Right atrium auricular region (tissue), 2 donors: ENCODE measurements around the gene ZSCAN31. TPM values are rescaled to one million over a fixed set of nuclear protein-coding genes. Genes with fewer than 3 reads are reported as not detected.
A peak's percentile ranks its signal among the peaks of the same experiment; 100 is the strongest.

ENCODE experiments used
- DNase-seq: peaks from one replicate; pipeline ENCODE4 v3.0.0-alpha.2; 2019; ENCODE audit warnings: low spot score
- H3K27ac ChIP-seq, 2 donors: fragments of 200-600 bp; sonication (generic); 1 replicate in 1 of 2; 2 replicates in 1 of 2; pipeline ENCODE4 v1.5.1; 2016 to 2019
- H3K27me3 ChIP-seq, 2 donors: fragments of 200-600 bp; sonication (generic); one replicate each; pipeline versions ENCODE4 v1.5.1 to v1.6.0; 2017 to 2019
- H3K36me3 ChIP-seq: fragments of 200-600 bp; sonication (generic); one replicate; pipeline ENCODE4 v1.5.1; 2016
- H3K4me1 ChIP-seq, 2 donors: fragments of 200-600 bp; sonication (generic); one replicate each; pipeline versions ENCODE4 v1.5.1 to v1.6.0; 2017 to 2019
- H3K4me3 ChIP-seq, 2 donors: fragments of 200-600 bp; sonication (generic); 1 replicate in 1 of 2; 2 replicates in 1 of 2; pipeline ENCODE4 v1.5.1; 2017 to 2019; ENCODE audit warnings: mild to moderate bottlenecking in 1 of 2, moderate library complexity in 1 of 2
- H3K9me3 ChIP-seq, 2 donors: fragments of 200-600 bp; sonication (generic); one replicate each; pipeline ENCODE4 v1.5.1; 2019
- CTCF ChIP-seq, 2 donors: fragments of 200-600 bp; sonication (generic); IDR thresholded peaks; one replicate each; pipeline ENCODE4 v1.5.1; 2019; ENCODE audit warnings: antibody characterized with exemption in 2 of 2
- total RNA-seq, 2 donors: library from RNA; depleted of rRNA; stranded (reverse); fragments of >200 nt; gene quantifications; one replicate each; pipeline ENCODE4 v1.1.0, GENCODE V29; 2016

ZSCAN31 gene
- total RNA-seq, 2 donors from 2014 or later: 9.9 to 14.5 TPM

- no peak for DNase-seq
- H3K36me3 ChIP-seq: no peaks in the 10 kb centered on the region
- no peaks in the 10 kb centered on the region for H3K9me3 ChIP-seq
- peaks cover 0 to 27% of the 10 kb centered on the region in 2 donors for H3K4me1 ChIP-seq
- H3K4me3 ChIP-seq: peak overlapping the region in 1 of 2 donors; percentile 80
- TF ChIP-seq CTCF (IDR thresholded peaks at IDR 0.05): no peak
- H3K27me3 ChIP-seq: no peaks in the 10 kb centered on the region
- H3K27ac ChIP-seq: peak overlapping the region; percentile 0 to 78
These were observed 15.1 kb upstream of the ZSCAN31 start for GRCh38 chr6:28351087-28351486.

GRCh38 chr6:28349892-28350737, 14.2 kb upstream of the ZSCAN31 start, which contains the start of gene ZKSCAN3:
Gene ZKSCAN3 (plus strand): TSS chr6:28349947. CDS start chr6:28359587, 9,640 bp downstream.
- peaks cover 0 to 22% of the 10 kb centered on the region in 2 donors for H3K4me1 ChIP-seq
- peak within 1 kb of the TSS; percentile 80 to 81 for H3K4me3 ChIP-seq
- no peak for TF ChIP-seq CTCF (IDR thresholded peaks at IDR 0.05)
- peak within 1 kb of the TSS; percentile 77 to 78 for H3K27ac ChIP-seq
- no peaks in the 10 kb centered on the region for H3K9me3 ChIP-seq
- H3K36me3 ChIP-seq: no peaks in the 10 kb centered on the region
- H3K27me3 ChIP-seq: no peaks in the 10 kb centered on the region
- DNase-seq: peak; percentile 87

DNA sequence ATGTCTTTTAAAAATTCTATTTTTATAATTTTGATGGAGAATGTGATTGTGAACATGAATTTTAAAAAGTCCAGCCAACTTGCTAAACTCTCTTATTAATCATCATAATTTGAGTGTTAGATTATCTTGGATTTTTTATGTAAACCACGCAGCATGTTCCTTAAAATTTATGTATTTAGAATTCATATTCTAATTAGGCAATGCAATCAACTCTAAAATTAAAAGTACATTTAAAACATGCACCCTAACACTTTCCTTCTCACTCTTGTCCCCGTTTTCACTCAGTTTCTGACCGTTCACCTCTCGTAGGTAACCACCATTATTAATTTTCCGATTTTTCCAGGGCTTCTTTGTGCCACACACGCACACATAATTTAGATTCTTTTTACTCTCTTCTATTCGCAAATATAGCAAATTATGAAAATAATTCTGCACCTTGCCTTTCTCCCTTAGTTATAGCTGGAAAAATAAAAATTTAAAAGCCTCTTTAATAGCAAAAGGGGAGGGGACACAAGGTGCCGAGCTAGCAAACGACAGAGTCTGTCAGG, 13.5 kb upstream of the ZSCAN31 start:
- no peak for TF ChIP-seq CTCF (IDR thresholded peaks at IDR 0.05)
- Histone ChIP-seq H3K36me3 (no peaks in the 10 kb centered on the region), H3K9me3 (no peaks in the 10 kb centered on the region), H3K4me3 (peak overlapping the region; percentile 80 to 81), H3K27me3 (no peaks in the 10 kb centered on the region), H3K4me1 (peaks cover 0 to 15% of the 10 kb centered on the region in 2 donors), H3K27ac (peak overlapping the region; percentile 77 to 78)
- DNase-seq: no peak

GRCh38 chr6:28347119-28347518, 11.2 kb upstream of the ZSCAN31 start:
- peaks cover 0 to 11% of the 10 kb centered on the region in 2 donors for H3K4me1 ChIP-seq
- H3K4me3 ChIP-seq: no peak overlapping the region
- no peak for TF ChIP-seq CTCF (IDR thresholded peaks at IDR 0.05)
- H3K27me3 ChIP-seq: no peaks in the 10 kb centered on the region
- no peak overlapping the region for H3K27ac ChIP-seq
- H3K9me3 ChIP-seq: no peaks in the 10 kb centered on the region
- no peak for DNase-seq
- no peaks in the 10 kb centered on the region for H3K36me3 ChIP-seq

GRCh38 chr6:28345201-28345600, 9.3 kb upstream of the ZSCAN31 start:
- no peaks in the 10 kb centered on the region for H3K4me1 ChIP-seq
- H3K27me3 ChIP-seq: no peaks in the 10 kb centered on the region
- no peaks in the 10 kb centered on the region for H3K9me3 ChIP-seq
- TF ChIP-seq CTCF (IDR thresholded peaks at IDR 0.05): no peak
- no peak overlapping the region for H3K27ac ChIP-seq
- H3K4me3 ChIP-seq: no peak overlapping the region
- no peak for DNase-seq
- H3K36me3 ChIP-seq: no peaks in the 10 kb centered on the region
